Peyer's patch (tissue), 4 donors: ENCODE data around the gene PPP1R26. TPM values are rescaled to one million over a fixed set of nuclear protein-coding genes. Genes with fewer than 3 reads are reported as not detected.

Experiments
- DNase-seq, 3 donors: peaks; one replicate each; pipeline ENCODE4 v3.0.0-alpha.2; 2017 to 2019
- H3K27ac ChIP-seq, 4 donors: fragments of 200-600 bp; sonication (generic); one replicate each; pipeline ENCODE4 v1.5.1; 2016 to 2019
- H3K27me3 ChIP-seq, 2 donors: fragments of 200-600 bp; sonication (generic); one replicate each; pipeline ENCODE4 v1.5.1; 2019
- H3K36me3 ChIP-seq, 3 donors: fragments of 200-600 bp; sonication (generic); one replicate each; pipeline ENCODE4 v1.5.1; 2016 to 2019
- H3K4me1 ChIP-seq, 4 donors: fragments of 200-600 bp; sonication (generic); one replicate each; pipeline ENCODE4 v1.5.1; 2016 to 2019
- H3K4me3 ChIP-seq, 4 donors: fragments of 200-600 bp; sonication (generic); 1 replicate in 3 of 4; 2 replicates in 1 of 4; pipeline ENCODE4 v1.5.1; 2016 to 2019; ENCODE audit warnings: mild to moderate bottlenecking in 1 of 4
- H3K9me3 ChIP-seq, 4 donors: fragments of 200-600 bp; sonication (generic); one replicate each; pipeline ENCODE4 v1.5.1; 2016 to 2019; ENCODE audit warnings: mild to moderate bottlenecking in 1 of 4
- POLR2A ChIP-seq, 2 donors: fragments of 450-650 bp; IDR thresholded peaks; one replicate each; pipeline ENCODE4 v1.5.1; 2017; ENCODE audit warnings: antibody characterized with exemption in 2 of 2, mild to moderate bottlenecking in 2 of 2, moderate library complexity in 2 of 2
- total RNA-seq, 4 donors: library from RNA; depleted of rRNA; stranded (reverse); fragments of >200 nt; gene quantifications; one replicate each; pipeline ENCODE4 v1.1.0, GENCODE V29; 2016
- TF ChIP-seq, protein P1 (sequence below), 6 experiments: fragments of 450-650 bp in 4 of 6; fragments of 200-600 bp in 2 of 6; sonication (generic) in 1 of 6; IDR thresholded peaks; one replicate each; pipeline ENCODE4 v1.5.1; 2017 to 2019; ENCODE audit warnings: antibody characterized with exemption in 6 of 6, mild to moderate bottlenecking in 3 of 6, moderate library complexity in 1 of 6

Gene PPP1R26
- total RNA-seq, 4 donors from 2014 or later = 12.4 to 34.0 (median 18.7) TPM

DNA sequence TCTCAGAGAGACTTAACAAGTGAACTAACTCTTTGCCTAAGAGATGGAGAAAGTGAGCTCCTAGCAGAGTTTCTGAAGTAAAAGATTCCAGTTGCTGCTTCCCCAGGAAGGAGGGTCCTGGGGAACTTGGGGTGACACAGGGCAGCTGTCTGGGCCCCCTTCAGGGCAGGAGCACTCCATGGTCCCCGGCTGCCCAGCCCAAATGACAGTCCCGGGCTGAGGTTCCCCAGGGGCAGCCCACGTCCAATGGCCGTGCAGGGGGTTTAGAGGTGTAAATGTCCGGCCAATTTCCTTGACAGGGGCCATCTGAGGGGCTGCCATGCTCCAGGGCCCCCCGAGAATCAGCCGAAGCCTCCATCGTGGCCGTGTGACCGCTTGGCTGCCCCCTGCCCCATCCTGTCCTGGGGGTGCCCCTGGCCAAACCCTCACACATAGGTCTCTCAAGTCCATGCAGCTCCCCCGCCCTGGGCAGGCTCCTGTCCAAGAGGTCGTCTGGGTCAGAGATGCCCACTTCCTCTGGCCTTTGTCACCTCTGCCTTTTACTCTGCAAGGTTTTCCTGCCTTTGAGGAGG lies 5.5 kb upstream of the PPP1R26 start:
- no peaks in the 10 kb centered on the region for H3K27me3 ChIP-seq
- no peaks in the 10 kb centered on the region for H3K9me3 ChIP-seq
- no peak overlapping the region for H3K27ac ChIP-seq
- no peak overlapping the region for H3K4me3 ChIP-seq
- H3K4me1 ChIP-seq = peaks cover 0 to 6% (median 2%) of the 10 kb centered on the region in 4 donors
- TF ChIP-seq, protein P1, sequence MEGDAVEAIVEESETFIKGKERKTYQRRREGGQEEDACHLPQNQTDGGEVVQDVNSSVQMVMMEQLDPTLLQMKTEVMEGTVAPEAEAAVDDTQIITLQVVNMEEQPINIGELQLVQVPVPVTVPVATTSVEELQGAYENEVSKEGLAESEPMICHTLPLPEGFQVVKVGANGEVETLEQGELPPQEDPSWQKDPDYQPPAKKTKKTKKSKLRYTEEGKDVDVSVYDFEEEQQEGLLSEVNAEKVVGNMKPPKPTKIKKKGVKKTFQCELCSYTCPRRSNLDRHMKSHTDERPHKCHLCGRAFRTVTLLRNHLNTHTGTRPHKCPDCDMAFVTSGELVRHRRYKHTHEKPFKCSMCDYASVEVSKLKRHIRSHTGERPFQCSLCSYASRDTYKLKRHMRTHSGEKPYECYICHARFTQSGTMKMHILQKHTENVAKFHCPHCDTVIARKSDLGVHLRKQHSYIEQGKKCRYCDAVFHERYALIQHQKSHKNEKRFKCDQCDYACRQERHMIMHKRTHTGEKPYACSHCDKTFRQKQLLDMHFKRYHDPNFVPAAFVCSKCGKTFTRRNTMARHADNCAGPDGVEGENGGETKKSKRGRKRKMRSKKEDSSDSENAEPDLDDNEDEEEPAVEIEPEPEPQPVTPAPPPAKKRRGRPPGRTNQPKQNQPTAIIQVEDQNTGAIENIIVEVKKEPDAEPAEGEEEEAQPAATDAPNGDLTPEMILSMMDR (IDR thresholded peaks at IDR 0.05) = no peak
- no peak for TF ChIP-seq POLR2A (IDR thresholded peaks at IDR 0.05)
- no peaks in the 10 kb centered on the region for H3K36me3 ChIP-seq
- DNase-seq = no peak

- DNase-seq = no peak
- H3K4me1 ChIP-seq = peaks cover 0 to 5% (median 0%) of the 10 kb centered on the region in 4 donors
- H3K4me3 ChIP-seq = no peak overlapping the region
- no peaks in the 10 kb centered on the region for H3K27me3 ChIP-seq
- no peaks in the 10 kb centered on the region for H3K9me3 ChIP-seq
- H3K27ac ChIP-seq = no peak overlapping the region
- no peaks in the 10 kb centered on the region for H3K36me3 ChIP-seq
- TF ChIP-seq, protein P1 (IDR thresholded peaks at IDR 0.05) = peak in 1 of 6 experiments; percentile 5
- no peak for TF ChIP-seq POLR2A (IDR thresholded peaks at IDR 0.05)
Observed at GRCh38 chr9:135474915-135475314, 4.7 kb upstream of the PPP1R26 start.

- DNase-seq = no peak
- H3K36me3 ChIP-seq = no peaks in the 10 kb centered on the region
- no peak overlapping the region for H3K27ac ChIP-seq
- TF ChIP-seq, protein P1 (IDR thresholded peaks at IDR 0.05) = no peak
- no peak for TF ChIP-seq POLR2A (IDR thresholded peaks at IDR 0.05)
- no peaks in the 10 kb centered on the region for H3K9me3 ChIP-seq
- H3K27me3 ChIP-seq = no peaks in the 10 kb centered on the region
- H3K4me1 ChIP-seq = peaks cover 0 to 15% (median 7%) of the 10 kb centered on the region in 4 donors
- no peak overlapping the region for H3K4me3 ChIP-seq
Observed at GRCh38 chr9:135476561-135477355, 2.8 kb upstream of the PPP1R26 start.

- no peaks in the 10 kb centered on the region for H3K36me3 ChIP-seq
- TF ChIP-seq POLR2A (IDR thresholded peaks at IDR 0.05) = no peak
- TF ChIP-seq, protein P1 (IDR thresholded peaks at IDR 0.05) = no peak
- peaks cover 0 to 15% (median 7%) of the 10 kb centered on the region in 4 donors for H3K4me1 ChIP-seq
- H3K27me3 ChIP-seq = no peaks in the 10 kb centered on the region
- DNase-seq = no peak
- H3K27ac ChIP-seq = no peak overlapping the region
- no peaks in the 10 kb centered on the region for H3K9me3 ChIP-seq
- no peak overlapping the region for H3K4me3 ChIP-seq
Observed at GRCh38 chr9:135478191-135478590, 1.4 kb upstream of the PPP1R26 start.

DNA sequence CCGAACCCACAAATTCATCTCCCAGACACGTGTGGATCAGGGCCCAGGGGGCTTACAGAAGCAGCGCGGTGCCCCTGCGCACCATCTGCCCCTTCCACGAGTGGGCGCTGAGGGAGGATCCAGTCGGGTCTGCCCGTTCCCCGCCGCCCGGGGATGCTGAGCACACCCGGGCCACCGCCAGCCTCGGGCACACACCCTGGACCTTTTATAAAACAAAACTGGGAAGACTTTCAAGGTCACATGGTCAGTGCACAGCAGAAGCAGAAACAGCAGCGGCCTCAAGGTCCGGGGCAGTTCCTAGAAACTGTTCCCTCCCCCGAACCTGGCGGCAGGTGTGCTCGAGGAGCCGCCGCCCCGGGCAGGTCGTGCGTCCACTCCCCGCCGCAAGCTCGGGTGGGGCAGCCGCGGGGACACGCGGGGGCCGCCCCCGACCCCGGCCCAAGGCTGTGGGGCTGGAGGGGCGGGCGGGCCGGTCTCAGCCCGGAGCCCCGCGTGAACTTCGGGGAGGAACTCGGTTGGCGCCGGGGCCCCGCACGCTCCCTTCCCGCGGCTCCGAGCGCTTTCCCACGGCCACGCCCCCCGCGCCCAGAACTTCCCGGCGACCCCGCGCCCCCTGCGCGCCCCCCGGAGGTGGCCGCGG lies 633 bp upstream of the PPP1R26 start:
- H3K27ac ChIP-seq = peak overlapping the region; percentile 11 to 84 (median 71)
- TF ChIP-seq, protein P1 (IDR thresholded peaks at IDR 0.05) = no peak
- peak in 1 of 2 donors; percentile 12 for TF ChIP-seq POLR2A (IDR thresholded peaks at IDR 0.05)
- H3K4me3 ChIP-seq = peak overlapping the region; percentile 49 to 93 (median 78)
- peaks cover 0 to under 1% (median 0%) of the 10 kb centered on the region in 3 donors for H3K36me3 ChIP-seq
- peak; percentile 18 to 71 (median 70) for DNase-seq
- H3K27me3 ChIP-seq = no peaks in the 10 kb centered on the region
- no peaks in the 10 kb centered on the region for H3K9me3 ChIP-seq
- H3K4me1 ChIP-seq = peaks cover 0 to 15% (median 7%) of the 10 kb centered on the region in 4 donors
